Medulla oblongata (tissue), 1 donor: ENCODE results near the gene CEL.

Source experiments
- DNase-seq: peaks from one replicate; pipeline ENCODE4 v3.0.0-alpha.2; 2015; ENCODE audit errors: extremely low spot score

CEL gene

GRCh38 chr9:133103183-133103986 is 41.6 kb downstream of the CEL start:
- peak; percentile 83 for DNase-seq

DNA sequence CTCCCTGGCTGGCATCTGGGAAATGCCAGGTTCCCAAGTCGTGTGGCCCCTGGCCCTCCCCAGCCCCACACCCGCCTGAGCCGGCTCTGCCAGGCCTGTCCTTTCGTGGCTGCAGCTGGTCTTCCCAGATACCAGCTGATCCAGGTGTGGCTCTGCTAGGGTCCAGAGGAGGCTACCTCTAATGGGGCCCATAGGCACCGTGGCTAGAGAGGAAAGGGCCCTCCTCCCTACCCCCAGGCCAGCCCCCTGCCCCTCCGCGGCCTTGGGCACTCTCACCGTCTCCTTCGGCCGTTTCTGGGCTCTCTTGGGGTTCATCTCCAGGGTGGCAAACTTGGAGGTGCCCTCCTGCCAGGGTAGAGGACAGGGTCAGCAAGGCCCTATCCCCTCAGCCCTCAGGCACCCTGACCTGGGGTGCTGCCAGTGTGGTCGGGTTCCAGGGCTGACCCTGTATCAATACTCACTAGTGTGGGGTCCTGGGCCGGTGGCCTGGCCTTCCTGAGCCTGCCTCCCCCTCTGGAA is 42.3 kb downstream of the CEL start:
- no peak for DNase-seq

- DNase-seq, result no peak
Observed at GRCh38 chr9:133104718-133105460, 43.1 kb downstream of the CEL start.

DNA sequence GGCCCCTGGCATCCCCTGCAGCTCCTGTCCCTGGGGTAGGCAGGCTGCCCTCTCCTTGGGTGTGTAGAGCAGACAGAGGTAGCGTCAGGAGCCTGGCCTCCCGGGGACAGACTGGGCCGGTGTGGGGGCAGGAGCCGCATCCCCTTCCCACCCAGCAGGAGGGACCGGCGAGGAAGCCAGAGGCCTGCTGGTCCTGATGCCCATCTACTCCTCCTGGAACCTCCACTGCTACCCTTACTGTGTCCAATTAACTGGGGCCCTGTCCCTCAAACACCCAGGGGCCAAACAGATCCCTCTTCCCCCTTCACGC is 43.6 kb downstream of the CEL start:
- no peak for DNase-seq

GRCh38 chr9:133106511-133107244 is 44.9 kb downstream of the CEL start:
- DNase-seq, result no peak

- no peak for DNase-seq
Observed at GRCh38 chr9:133107245-133107722, 45.5 kb downstream of the CEL start.

- no peak for DNase-seq
Observed at GRCh38 chr9:133107961-133108793, 46.4 kb downstream of the CEL start.

GRCh38 chr9:133108794-133109641 is 47.2 kb downstream of the CEL start:
- DNase-seq, result no peak

- no peak for DNase-seq
Observed at GRCh38 chr9:133109931-133110650, 48.3 kb downstream of the CEL start.

DNA sequence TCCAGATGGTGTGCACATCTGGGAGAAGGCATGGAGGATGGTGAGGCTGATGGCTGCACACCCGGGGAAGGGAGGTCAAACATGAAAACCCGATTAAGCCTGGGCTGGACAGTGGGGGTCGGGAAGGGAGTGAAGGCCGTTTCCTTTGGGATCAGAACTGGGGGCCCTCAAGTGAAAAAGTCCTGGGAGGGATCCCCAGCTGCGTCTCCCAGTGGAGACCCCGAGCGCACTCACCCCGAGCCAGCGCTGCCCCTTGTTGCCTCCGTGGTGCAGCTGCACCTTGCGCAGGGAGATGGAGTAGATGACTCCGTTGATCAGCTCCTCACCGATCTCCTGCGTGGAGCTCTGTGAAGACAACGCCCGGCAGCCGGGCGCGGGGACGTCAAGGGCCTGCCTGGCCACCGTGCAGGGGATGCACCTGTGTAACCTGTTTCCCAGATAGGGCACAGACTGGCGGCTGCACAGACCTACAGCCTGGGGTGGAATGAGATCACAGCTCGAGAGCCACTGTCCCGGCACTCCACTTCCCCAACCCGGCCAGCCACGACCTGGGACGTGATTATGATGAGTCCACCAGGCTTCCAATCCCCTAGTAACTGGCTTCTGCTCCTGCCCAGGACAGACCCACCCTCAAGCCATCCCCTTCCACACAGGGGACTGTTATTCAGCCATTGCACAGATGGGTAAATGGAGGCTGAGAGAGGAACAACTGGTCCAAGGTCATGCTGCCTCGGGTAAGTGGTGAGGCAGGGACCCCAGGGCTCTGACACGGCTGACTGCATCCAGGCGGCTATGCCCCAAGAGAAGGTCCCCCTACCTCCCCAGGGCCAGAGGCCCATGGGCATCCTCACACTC is 50.3 kb downstream of the CEL start:
- no peak for DNase-seq

- peak; percentile 83 for DNase-seq
Observed at GRCh38 chr9:133112663-133113026, 50.9 kb downstream of the CEL start.

- peak; percentile 26 for DNase-seq
Observed at GRCh38 chr9:133113163-133113948, 51.6 kb downstream of the CEL start.

- DNase-seq, result peak; percentile 72
Observed at GRCh38 chr9:133113949-133114885, 52.4 kb downstream of the CEL start.

DNA sequence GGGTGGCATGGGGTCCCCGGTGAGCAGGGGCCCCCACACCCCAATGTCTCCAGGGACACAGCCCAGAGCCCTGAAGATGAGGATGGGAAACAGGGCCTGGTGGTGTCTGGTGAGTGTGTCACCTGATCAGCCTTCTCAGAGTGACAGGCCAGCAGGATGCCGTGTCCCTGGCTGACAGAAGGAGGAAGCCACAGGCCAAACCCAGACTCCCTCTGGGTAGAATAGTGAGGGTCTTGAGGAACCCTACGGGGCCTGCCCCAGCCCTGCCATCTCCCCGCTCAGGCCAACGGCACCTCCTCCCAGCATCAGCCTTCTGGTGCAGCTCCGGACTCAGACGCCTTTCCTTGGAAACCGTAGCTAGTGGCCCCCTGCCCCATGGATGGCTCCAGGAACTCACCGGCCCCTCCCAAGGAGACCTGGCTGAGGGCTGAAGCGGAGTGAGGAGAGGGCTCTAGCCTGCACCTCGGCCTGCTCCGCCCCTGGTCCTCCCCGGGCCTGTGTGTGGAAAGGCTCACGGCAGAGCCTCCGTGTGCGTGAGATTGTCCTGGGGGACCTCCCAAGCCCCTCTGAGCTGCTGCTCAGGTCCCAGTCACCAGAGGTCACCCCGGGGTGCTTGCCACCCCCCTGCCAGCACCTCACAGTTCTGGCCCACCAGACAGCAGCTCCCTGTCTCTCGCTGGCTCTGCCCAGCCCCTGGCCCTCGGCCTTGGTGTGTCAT is 53.3 kb downstream of the CEL start:
- peak; percentile 66 for DNase-seq

DNA sequence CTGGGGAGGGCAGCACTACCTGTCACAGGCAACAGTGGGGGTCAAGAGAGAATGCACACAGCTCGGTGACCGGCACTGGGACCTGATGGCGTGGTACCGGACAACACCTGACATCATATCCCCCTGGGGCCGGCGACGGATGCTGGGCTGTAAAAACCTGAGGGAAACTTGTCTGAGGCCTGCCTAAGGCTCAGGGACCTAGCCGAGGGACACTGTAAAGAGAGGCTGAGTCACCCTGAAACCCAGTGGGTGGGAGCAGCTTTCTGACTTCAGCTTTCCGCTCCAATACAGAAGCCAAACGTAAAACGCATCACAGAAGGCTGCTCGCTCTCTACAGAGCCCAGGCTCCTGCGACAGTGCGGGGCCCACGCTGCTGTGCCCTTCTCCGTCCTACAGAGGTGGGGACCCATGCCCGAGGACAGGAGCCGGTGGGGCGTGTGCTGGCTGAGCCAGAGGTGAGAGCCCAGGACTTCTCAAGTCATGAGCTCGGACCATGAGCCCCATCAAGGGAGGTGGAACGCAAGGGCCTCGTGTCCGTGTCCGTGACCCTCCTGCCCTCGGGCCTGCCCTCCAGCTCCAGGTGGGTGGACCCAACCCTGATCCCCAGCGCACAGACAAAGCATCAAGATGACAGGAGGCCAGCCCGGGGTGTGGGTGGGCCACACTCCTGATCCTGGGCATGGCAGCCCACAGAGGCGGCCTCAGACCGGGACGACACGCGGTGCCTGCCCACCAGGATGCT is 54.0 kb downstream of the CEL start:
- DNase-seq, result no peak
